ENCODE results near the gene ZBTB7C. TPM values are rescaled to one million over a fixed set of nuclear protein-coding genes. Genes with fewer than 3 reads are reported as not detected.

The ZBTB7C gene
- total RNA-seq, 1 experiment from 2014 or later = 0.18 TPM

DNA sequence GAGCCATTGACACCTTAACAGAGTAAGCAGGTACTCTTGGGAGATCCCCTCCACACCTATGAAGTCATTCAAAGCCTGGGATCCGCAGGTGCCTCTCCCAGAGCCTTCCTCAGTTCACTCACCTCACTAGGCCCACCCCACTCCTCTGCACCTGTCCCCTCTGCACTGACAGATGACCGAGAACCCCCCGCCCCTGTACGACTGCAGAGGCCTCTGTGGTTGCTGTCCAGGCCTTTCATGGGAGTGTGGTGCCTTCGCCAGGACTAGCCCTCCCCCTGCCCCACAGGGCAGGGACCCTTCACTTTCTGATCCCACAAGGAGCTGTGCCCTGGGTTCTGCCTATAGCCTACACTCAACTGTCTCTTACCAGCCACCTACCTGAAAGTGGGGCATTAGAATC lies 238.5 kb downstream of the ZBTB7C start:
- DNase-seq = no peak
- no peaks in the 10 kb centered on the region for H3K27me3 ChIP-seq (replicated peaks; ENCODE audit: control insufficient read depth, insufficient read depth, low read length)
- no peak overlapping the region for H3K4me3 ChIP-seq (ENCODE audit: low read depth, low read length)
- intact Hi-C loops (cut with micrococcal nuclease; ENCODE audit: unreplicated experiment) = no loop called here
- BruUV-seq (replicated peaks) = no TSS peak
- TF ChIP-seq, protein P1, sequence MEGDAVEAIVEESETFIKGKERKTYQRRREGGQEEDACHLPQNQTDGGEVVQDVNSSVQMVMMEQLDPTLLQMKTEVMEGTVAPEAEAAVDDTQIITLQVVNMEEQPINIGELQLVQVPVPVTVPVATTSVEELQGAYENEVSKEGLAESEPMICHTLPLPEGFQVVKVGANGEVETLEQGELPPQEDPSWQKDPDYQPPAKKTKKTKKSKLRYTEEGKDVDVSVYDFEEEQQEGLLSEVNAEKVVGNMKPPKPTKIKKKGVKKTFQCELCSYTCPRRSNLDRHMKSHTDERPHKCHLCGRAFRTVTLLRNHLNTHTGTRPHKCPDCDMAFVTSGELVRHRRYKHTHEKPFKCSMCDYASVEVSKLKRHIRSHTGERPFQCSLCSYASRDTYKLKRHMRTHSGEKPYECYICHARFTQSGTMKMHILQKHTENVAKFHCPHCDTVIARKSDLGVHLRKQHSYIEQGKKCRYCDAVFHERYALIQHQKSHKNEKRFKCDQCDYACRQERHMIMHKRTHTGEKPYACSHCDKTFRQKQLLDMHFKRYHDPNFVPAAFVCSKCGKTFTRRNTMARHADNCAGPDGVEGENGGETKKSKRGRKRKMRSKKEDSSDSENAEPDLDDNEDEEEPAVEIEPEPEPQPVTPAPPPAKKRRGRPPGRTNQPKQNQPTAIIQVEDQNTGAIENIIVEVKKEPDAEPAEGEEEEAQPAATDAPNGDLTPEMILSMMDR (IDR thresholded peaks at IDR 0.05; ENCODE audit: insufficient read depth in 1 of 2, low read depth in 1 of 2, low read length in 1 of 2, severe bottlenecking in 1 of 2, unreplicated experiment in 1 of 2) = no peak
- Mint-ChIP-seq H3K9me3 (ENCODE audit: unreplicated experiment) (no peaks in the 10 kb centered on the region), H3K4me3 (ENCODE audit: unreplicated experiment) (no peak overlapping the region), H3K27me3 (ENCODE audit: insufficient read depth, unreplicated experiment) (no peaks in the 10 kb centered on the region), H3K27ac (ENCODE audit: unreplicated experiment) (no peak overlapping the region), H3K4me1 (ENCODE audit: low read depth, unreplicated experiment) (no peaks in the 10 kb centered on the region), H3K36me3 (ENCODE audit: insufficient read depth, unreplicated experiment) (no peaks in the 10 kb centered on the region)
- H3K9me3 ChIP-seq = no peaks in the 10 kb centered on the region
- no peaks in the 10 kb centered on the region for H3K4me1 ChIP-seq
- ChIA-PET CTCF (no interaction called here), POLR2A (no interaction called here)
- H3K36me3 ChIP-seq (ENCODE audit: control insufficient read depth, insufficient read depth, low read length) = no peaks in the 10 kb centered on the region

DNA sequence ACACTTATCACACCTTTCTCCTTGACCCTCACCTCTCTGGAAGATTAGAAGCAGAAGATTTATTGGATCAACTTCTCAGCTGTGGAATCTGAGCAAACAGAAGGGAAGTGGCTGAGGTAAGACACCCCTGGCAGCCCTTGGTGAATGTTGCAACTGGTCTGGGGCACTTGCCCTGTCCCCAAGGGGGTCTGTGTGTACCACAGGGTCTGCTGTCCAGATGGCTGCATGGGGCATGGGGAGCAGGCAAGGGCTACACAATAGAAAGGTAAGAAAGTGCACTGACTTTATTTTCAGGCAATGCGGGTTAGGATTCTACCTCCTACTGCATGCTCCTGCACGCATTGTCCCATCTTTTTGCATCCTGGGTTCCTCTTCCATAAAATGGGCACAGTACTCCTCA lies 240.3 kb downstream of the ZBTB7C start:
- intact Hi-C loops (cut with micrococcal nuclease; ENCODE audit: unreplicated experiment) = no loop called here
- no TSS peak for BruUV-seq (replicated peaks)
- Histone ChIP-seq H3K27me3 (replicated peaks; ENCODE audit: control insufficient read depth, insufficient read depth, low read length) (no peaks in the 10 kb centered on the region), H3K9me3 (no peaks in the 10 kb centered on the region), H3K36me3 (ENCODE audit: control insufficient read depth, insufficient read depth, low read length) (no peaks in the 10 kb centered on the region), H3K4me3 (ENCODE audit: low read depth, low read length) (no peak overlapping the region), H3K4me1 (no peaks in the 10 kb centered on the region)
- no peaks in the 10 kb centered on the region for H3K4me1 Mint-ChIP-seq (ENCODE audit: low read depth, unreplicated experiment)
- H3K36me3 Mint-ChIP-seq (ENCODE audit: insufficient read depth, unreplicated experiment) = no peaks in the 10 kb centered on the region
- ChIA-PET CTCF (no interaction called here), POLR2A (no interaction called here)
- TF ChIP-seq, protein P1 (IDR thresholded peaks at IDR 0.05; ENCODE audit: insufficient read depth in 1 of 2, low read depth in 1 of 2, low read length in 1 of 2, severe bottlenecking in 1 of 2, unreplicated experiment in 1 of 2) = no peak
- H3K27me3 Mint-ChIP-seq (ENCODE audit: insufficient read depth, unreplicated experiment) = no peaks in the 10 kb centered on the region
- H3K9me3 Mint-ChIP-seq (ENCODE audit: unreplicated experiment) = no peaks in the 10 kb centered on the region
- no peak overlapping the region for H3K27ac Mint-ChIP-seq (ENCODE audit: unreplicated experiment)
- H3K4me3 Mint-ChIP-seq (ENCODE audit: unreplicated experiment) = no peak overlapping the region
- DNase-seq = no peak

DNA sequence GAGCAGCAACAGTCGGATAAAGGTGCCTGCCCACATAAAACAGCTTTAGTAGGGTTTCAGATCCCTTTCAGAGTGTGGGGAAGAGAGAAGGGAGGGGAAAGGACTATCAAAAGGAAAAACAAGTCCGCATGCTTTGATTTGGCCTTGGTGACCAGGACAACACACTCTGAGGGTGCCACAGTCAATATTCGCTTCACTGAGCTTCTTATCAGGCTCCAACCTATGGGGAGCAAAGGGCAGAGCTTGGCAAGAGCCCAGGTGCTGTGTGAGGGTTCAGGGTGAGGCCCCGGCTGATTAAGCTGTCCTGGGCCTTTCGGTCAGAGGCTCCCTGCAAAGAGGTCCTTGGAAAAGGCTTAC lies 241.3 kb downstream of the ZBTB7C start:
- intact Hi-C loops (cut with micrococcal nuclease; ENCODE audit: unreplicated experiment) = no loop called here
- TF ChIP-seq, protein P1 (IDR thresholded peaks at IDR 0.05; ENCODE audit: insufficient read depth in 1 of 2, low read depth in 1 of 2, low read length in 1 of 2, severe bottlenecking in 1 of 2, unreplicated experiment in 1 of 2) = no peak
- no peaks in the 10 kb centered on the region for H3K4me1 ChIP-seq
- H3K9me3 ChIP-seq = no peaks in the 10 kb centered on the region
- H3K27me3 Mint-ChIP-seq (ENCODE audit: insufficient read depth, unreplicated experiment) = no peaks in the 10 kb centered on the region
- peak; percentile 11 to 40 for DNase-seq
- H3K36me3 Mint-ChIP-seq (ENCODE audit: insufficient read depth, unreplicated experiment) = no peaks in the 10 kb centered on the region
- ChIA-PET POLR2A (no interaction called here), CTCF (interaction anchor here (1.1 kb wide), 1 partner anchor 9 kb away, joined by 3 read pairs; no protein-coding TSS in a partner anchor)
- H3K36me3 ChIP-seq (ENCODE audit: control insufficient read depth, insufficient read depth, low read length) = no peaks in the 10 kb centered on the region
- no peaks in the 10 kb centered on the region for H3K27me3 ChIP-seq (replicated peaks; ENCODE audit: control insufficient read depth, insufficient read depth, low read length)
- H3K4me3 Mint-ChIP-seq (ENCODE audit: unreplicated experiment) = no peak overlapping the region
- H3K4me3 ChIP-seq (ENCODE audit: low read depth, low read length) = no peak overlapping the region
- BruUV-seq (replicated peaks) = no TSS peak
- no peak overlapping the region for H3K27ac Mint-ChIP-seq (ENCODE audit: unreplicated experiment)
- H3K4me1 Mint-ChIP-seq (ENCODE audit: low read depth, unreplicated experiment) = no peaks in the 10 kb centered on the region
- no peaks in the 10 kb centered on the region for H3K9me3 Mint-ChIP-seq (ENCODE audit: unreplicated experiment)
